Activated CD4-positive, alpha-beta memory T cell treated with anti-CD3 and anti-CD28 coated beads for 36 hours (primary cell): ENCODE results near the gene DAP3. TPM values are rescaled to one million over a fixed set of nuclear protein-coding genes. Genes with fewer than 3 reads are reported as not detected.
"Not testable (repeated sequence)": the region's sequence is repeated elsewhere in the genome, so short reads cannot be mapped to it uniquely, and the experiment has no call there.

Experiments used
- CTCF ChIA-PET: fragments of 350-600 bp; sonication (Branson Sonifier 250); formaldehyde crosslinking; loops from one replicate; lab custom pipeline; 2021; ENCODE audit warnings: antibody characterized with exemption, inconsistent platforms; lab: Charles Lee
- POLR2A ChIA-PET: fragments of 350-600 bp; sonication (Branson Sonifier 250); formaldehyde crosslinking; loops from one replicate; lab custom pipeline; 2021; ENCODE audit warnings: antibody characterized with exemption; lab: Charles Lee
- DNase-seq: peaks from one replicate; pipeline ENCODE4 v3.0.0-alpha.2; 2020
- H3K27ac Mint-ChIP-seq: one replicate; pipeline ENCODE4 v1.8.0; 2021; ENCODE audit warnings: mixed read lengths
- H3K27me3 Mint-ChIP-seq: one replicate; pipeline ENCODE4 v1.8.0; 2021; ENCODE audit warnings: mixed read lengths
- H3K36me3 Mint-ChIP-seq: one replicate; pipeline ENCODE4 v1.8.0; 2021; ENCODE audit warnings: mixed read lengths
- H3K4me1 Mint-ChIP-seq: one replicate; pipeline ENCODE4 v1.8.0; 2021; ENCODE audit warnings: low read depth, mixed read lengths
- H3K4me3 Mint-ChIP-seq: one replicate; pipeline ENCODE4 v1.8.0; 2021; ENCODE audit warnings: mild to moderate bottlenecking, mixed read lengths
- H3K9me3 Mint-ChIP-seq: one replicate; pipeline ENCODE4 v1.8.0; 2021; ENCODE audit warnings: mixed read lengths
- intact Hi-C: fragments of 100-400 bp; cut with micrococcal nuclease; formaldehyde crosslinking; loops from one replicate; pipeline ENCODE4 v1.15.1; 2023
- total RNA-seq, 2 experiments: library from RNA; stranded (reverse); gene quantifications; one replicate each; pipeline ENCODE4 v1.2.3, GENCODE V29; 2021

Gene DAP3
- total RNA-seq, 2 experiments from 2014 or later, result 142 to 145 TPM

GRCh38 chr1:155691992-155692528 is 3.2 kb downstream of the DAP3 start:
- peaks cover 32% of the 10 kb centered on the region for H3K36me3 Mint-ChIP-seq
- no peak overlapping the region for H3K4me3 Mint-ChIP-seq
- peaks cover 4% of the 10 kb centered on the region for H3K9me3 Mint-ChIP-seq
- H3K4me1 Mint-ChIP-seq, result peaks cover 55% of the 10 kb centered on the region
- no peak for DNase-seq
- POLR2A ChIA-PET, result no interaction called here
- intact Hi-C loops, result no loop called here
- CTCF ChIA-PET, result no interaction called here
- no peak overlapping the region for H3K27ac Mint-ChIP-seq
- no peaks in the 10 kb centered on the region for H3K27me3 Mint-ChIP-seq

DNA sequence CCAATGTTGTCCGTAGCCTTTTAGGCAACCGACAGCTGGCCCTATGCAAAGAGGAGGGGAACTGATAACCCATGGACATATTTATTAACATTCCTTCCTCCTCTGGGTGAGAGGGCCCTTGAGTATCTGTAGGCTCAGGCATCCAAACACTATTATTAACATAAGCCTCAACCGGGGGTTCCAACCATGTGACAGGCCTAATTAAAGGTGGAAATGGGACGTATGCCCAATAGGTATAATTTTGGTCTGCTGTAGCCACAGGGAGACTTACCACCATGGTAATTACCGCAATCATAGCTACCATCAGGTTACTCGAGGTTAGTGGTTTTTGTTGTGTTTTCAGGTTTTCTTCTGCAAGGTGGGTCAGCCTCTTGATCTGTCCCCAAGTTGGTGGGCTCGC is 5.3 kb downstream of the DAP3 start:
- intact Hi-C loops, result no loop called here
- Mint-ChIP-seq H3K9me3 (peaks cover 4% of the 10 kb centered on the region), H3K27ac (no peak overlapping the region), H3K27me3 (no peaks in the 10 kb centered on the region), H3K4me1 (peaks cover 59% of the 10 kb centered on the region), H3K36me3 (peaks cover 34% of the 10 kb centered on the region), H3K4me3 (no peak overlapping the region)
- DNase-seq, result no peak
- ChIA-PET CTCF (interaction anchor here (0.7 kb wide), 1 partner anchor 352 kb away, joined by 4 read pairs; no protein-coding TSS in a partner anchor), POLR2A (no interaction called here)

DNA sequence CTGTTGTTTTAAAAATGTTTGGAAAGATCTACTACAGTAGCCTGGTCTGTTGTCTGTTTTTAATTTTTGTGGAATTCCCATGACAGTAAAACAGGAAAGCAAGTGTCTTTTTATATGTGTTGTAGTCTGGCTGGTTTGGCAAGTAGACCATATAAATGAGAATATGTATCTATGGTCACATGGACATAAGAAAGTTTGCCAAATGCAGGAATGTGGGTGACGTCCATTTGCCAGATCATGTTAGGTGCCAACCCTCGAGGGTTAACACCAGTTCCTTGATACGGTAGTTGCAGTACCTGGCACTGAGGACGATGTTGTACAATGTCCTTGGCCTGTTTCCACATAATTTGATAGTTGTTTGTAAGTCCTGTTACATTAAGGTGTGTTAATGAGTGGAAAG is 6.2 kb downstream of the DAP3 start:
- Mint-ChIP-seq H3K9me3 (peaks cover 4% of the 10 kb centered on the region), H3K36me3 (peaks cover 31% of the 10 kb centered on the region), H3K4me1 (peaks cover 55% of the 10 kb centered on the region), H3K27me3 (no peaks in the 10 kb centered on the region), H3K27ac (no peak overlapping the region), H3K4me3 (no peak overlapping the region)
- no peak for DNase-seq
- ChIA-PET POLR2A (no interaction called here), CTCF (no interaction called here)
- intact Hi-C loops, result no loop called here

DNA sequence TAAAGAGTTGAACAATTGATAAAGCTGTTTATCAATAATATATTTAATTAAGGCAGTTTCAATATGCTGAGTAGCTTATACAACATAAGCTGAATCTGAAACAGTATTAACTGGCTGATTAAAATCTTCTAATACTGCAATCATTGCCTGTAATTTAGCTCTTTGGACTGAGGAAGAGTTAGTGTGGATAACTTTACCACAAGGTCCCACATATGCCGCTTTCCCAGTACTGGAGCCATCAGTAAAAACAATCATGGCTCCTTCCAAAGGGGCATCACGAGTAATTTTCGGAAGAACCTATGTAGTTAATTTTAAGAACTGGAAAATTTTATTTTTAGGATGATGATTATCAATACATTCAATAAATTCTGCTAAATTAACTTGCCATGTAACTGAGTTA is 6.7 kb downstream of the DAP3 start:
- no peak for DNase-seq
- intact Hi-C loops, result no loop called here
- no peaks in the 10 kb centered on the region for H3K27me3 Mint-ChIP-seq
- peaks cover 4% of the 10 kb centered on the region for H3K9me3 Mint-ChIP-seq
- CTCF ChIA-PET, result no interaction called here
- H3K4me1 Mint-ChIP-seq, result peaks cover 52% of the 10 kb centered on the region
- POLR2A ChIA-PET, result no interaction called here
- no peak overlapping the region for H3K27ac Mint-ChIP-seq
- no peak overlapping the region for H3K4me3 Mint-ChIP-seq
- H3K36me3 Mint-ChIP-seq, result peaks cover 29% of the 10 kb centered on the region

GRCh38 chr1:155696524-155696923 is 7.6 kb downstream of the DAP3 start:
- Mint-ChIP-seq H3K9me3 (peaks cover 4% of the 10 kb centered on the region), H3K27ac (no peak overlapping the region), H3K27me3 (no peaks in the 10 kb centered on the region), H3K4me1 (peaks cover 46% of the 10 kb centered on the region), H3K36me3 (peaks cover 23% of the 10 kb centered on the region), H3K4me3 (no peak overlapping the region)
- ChIA-PET CTCF (interaction anchor here (0.6 to 0.8 kb wide), 2 partner anchors 33 to 349 kb away, joined by 3 read pairs; no protein-coding TSS in a partner anchor), POLR2A (no interaction called here)
- no peak for DNase-seq
- intact Hi-C loops, result no loop called here

DNA sequence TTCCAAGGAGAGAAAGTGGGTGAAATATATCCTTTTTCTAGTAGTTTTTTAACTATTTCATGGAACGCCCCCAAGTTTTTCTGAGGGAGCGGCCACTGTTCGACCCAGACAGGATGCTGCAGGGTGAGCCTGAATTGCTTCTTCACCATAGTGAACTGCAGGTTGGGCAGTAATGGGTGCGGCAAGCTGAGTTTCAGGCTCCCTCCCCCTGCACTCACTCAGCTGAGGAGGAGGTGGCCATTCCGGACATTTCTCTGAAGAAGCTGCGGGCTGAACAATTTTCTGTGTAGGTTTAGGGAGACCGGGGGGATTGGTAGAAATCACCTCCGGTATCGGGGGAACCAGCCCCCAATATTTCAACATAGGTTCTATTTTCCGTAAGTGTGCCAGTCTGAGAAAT is 8.2 kb downstream of the DAP3 start:
- CTCF ChIA-PET, result interaction anchor here (0.8 kb wide), 1 partner anchor 32 kb away, joined by 3 read pairs; no protein-coding TSS in a partner anchor
- Mint-ChIP-seq H3K4me3 (no peak overlapping the region), H3K27ac (no peak overlapping the region), H3K36me3 (peaks cover 18% of the 10 kb centered on the region), H3K9me3 (no peaks in the 10 kb centered on the region), H3K27me3 (no peaks in the 10 kb centered on the region), H3K4me1 (peaks cover 41% of the 10 kb centered on the region)
- DNase-seq, result no peak
- intact Hi-C loops, result no loop called here
- POLR2A ChIA-PET, result no interaction called here

DNA sequence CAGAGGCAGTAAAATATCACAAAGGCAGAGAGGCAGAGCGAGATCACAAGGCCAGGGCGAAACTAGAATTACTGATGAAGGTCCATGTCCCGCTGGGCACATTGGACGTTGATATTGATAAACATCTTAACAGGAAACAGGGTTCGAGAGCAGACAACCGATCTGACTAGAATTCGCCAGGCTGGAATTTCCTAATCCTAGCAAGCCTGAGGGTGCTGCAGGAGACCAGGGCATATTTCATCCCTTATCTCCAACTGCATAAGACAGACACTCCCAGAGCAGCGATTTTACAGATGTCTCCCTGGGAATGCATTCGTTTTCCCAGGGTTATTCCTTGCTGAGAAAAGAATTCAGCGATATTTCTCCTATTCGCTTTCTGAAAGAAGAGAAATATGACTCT is 8.7 kb downstream of the DAP3 start:
- DNase-seq, intact Hi-C loops: not testable (repeated sequence)

DNA sequence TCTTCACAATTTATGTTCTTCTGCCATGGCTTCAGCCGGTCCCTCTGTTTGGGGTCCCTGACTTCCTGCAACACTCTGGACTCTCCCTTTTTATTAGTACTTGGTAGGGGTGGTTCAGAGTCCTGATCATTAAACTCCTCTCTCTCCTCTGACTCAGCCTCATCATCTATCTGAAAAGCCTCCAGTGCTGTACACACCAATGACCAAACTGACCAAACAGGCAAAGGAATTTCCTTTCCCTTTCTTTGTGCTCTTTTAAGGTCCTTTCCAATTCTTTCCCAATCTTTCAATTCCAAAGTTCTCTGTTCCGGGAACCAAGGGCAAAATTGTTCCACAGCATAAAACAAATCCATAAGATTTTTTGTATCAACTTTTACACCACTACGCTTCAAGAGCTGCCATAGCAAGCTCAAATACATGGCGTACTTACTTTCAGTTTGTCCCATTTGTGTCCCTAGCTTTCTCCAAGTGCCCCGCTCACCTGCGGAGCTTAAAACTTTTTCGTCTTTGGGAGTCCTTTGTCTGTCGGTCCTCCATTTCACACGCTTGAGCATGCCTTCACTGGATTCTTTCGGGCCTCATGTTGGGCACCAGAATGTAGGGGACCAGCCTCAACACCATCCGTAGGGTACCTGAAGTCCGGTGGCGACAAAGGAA is 9.6 kb downstream of the DAP3 start:
- H3K4me3 Mint-ChIP-seq, result no peak overlapping the region
- no peak overlapping the region for H3K27ac Mint-ChIP-seq
- intact Hi-C loops, result no loop called here
- no peaks in the 10 kb centered on the region for H3K27me3 Mint-ChIP-seq
- H3K36me3 Mint-ChIP-seq, result peaks cover 7% of the 10 kb centered on the region
- H3K4me1 Mint-ChIP-seq, result peaks cover 33% of the 10 kb centered on the region
- DNase-seq, result no peak
- H3K9me3 Mint-ChIP-seq, result no peaks in the 10 kb centered on the region
- ChIA-PET CTCF (no interaction called here), POLR2A (no interaction called here)

More for the DNA sequence above, 8.7 kb downstream of the DAP3 start:
- H3K27me3 Mint-ChIP-seq, H3K4me3 Mint-ChIP-seq, H3K9me3 Mint-ChIP-seq, CTCF ChIA-PET, H3K27ac Mint-ChIP-seq, POLR2A ChIA-PET: not testable (repeated sequence)
- peaks cover 37% of the 10 kb centered on the region for H3K4me1 Mint-ChIP-seq
- peaks cover 15% of the 10 kb centered on the region for H3K36me3 Mint-ChIP-seq

- H3K9me3 Mint-ChIP-seq, H3K36me3 Mint-ChIP-seq, DNase-seq, POLR2A ChIA-PET, H3K4me3 Mint-ChIP-seq, H3K27ac Mint-ChIP-seq, intact Hi-C loops, CTCF ChIA-PET, H3K27me3 Mint-ChIP-seq: not testable (repeated sequence)
- H3K4me1 Mint-ChIP-seq, result peaks cover 35% of the 10 kb centered on the region
Measured at GRCh38 chr1:155699062-155699461, 10.2 kb downstream of the DAP3 start.

DNA sequence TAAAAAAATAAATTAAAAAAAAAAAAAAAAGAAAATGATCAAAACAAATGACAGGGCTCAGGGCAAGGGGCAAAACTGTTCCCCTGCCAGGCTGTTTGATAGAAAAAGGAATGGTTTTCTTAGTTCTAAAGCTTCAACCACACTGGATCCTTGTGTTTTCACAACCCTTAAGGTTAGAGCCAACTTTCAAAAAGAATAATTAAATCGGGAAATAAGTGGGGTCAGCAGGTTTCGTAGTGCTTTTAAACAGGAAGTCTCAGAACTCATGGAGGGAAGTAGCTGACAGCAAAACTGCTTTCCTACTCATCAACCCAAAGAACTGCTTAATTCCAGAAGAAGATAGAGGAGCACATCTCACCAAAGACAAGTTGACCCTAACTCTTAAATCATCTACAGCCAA is 12.8 kb downstream of the DAP3 start:
- H3K27ac Mint-ChIP-seq, H3K9me3 Mint-ChIP-seq, H3K36me3 Mint-ChIP-seq, POLR2A ChIA-PET, H3K27me3 Mint-ChIP-seq, DNase-seq, H3K4me3 Mint-ChIP-seq, CTCF ChIA-PET, intact Hi-C loops: not testable (repeated sequence)
- H3K4me1 Mint-ChIP-seq, result peaks cover 21% of the 10 kb centered on the region

GRCh38 chr1:155703216-155703615 is 14.3 kb downstream of the DAP3 start:
- Mint-ChIP-seq H3K4me3 (no peak overlapping the region), H3K9me3 (no peaks in the 10 kb centered on the region), H3K36me3 (peaks cover 5% of the 10 kb centered on the region), H3K27me3 (no peaks in the 10 kb centered on the region), H3K27ac (no peak overlapping the region), H3K4me1 (peaks cover 22% of the 10 kb centered on the region)
- no peak for DNase-seq
- CTCF ChIA-PET, result no interaction called here
- POLR2A ChIA-PET, result no interaction called here
- intact Hi-C loops, result no loop called here

GRCh38 chr1:155704414-155704813 is 15.5 kb downstream of the DAP3 start:
- H3K9me3 Mint-ChIP-seq, H3K36me3 Mint-ChIP-seq, H3K4me3 Mint-ChIP-seq, H3K27me3 Mint-ChIP-seq, CTCF ChIA-PET, DNase-seq, H3K27ac Mint-ChIP-seq, intact Hi-C loops, POLR2A ChIA-PET: not testable (repeated sequence)
- peaks cover 23% of the 10 kb centered on the region for H3K4me1 Mint-ChIP-seq

DNA sequence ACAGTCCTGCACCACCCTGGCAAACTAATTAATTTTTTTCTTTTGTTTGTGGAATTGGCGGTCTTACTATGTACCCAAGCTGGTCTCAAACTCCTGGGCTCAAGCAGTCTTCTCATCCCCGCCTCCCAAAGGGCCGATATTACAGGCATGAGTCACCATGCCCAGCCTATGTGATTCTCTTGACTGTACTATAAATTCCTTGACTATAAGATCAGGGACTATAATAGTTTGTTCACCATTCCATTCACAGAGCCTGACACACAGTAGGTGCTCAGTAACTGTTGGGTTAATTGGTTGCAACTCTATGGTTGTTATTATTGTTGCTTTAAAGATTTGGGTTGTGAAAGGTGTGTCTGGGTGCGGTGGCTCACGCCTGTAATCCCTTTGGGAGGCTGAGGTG is 17.2 kb downstream of the DAP3 start:
- H3K4me1 Mint-ChIP-seq, result peaks cover 23% of the 10 kb centered on the region
- ChIA-PET POLR2A (no interaction called here), CTCF (no interaction called here)
- no peak overlapping the region for H3K27ac Mint-ChIP-seq
- peaks cover 12% of the 10 kb centered on the region for H3K36me3 Mint-ChIP-seq
- no peaks in the 10 kb centered on the region for H3K9me3 Mint-ChIP-seq
- DNase-seq, result no peak
- no peaks in the 10 kb centered on the region for H3K27me3 Mint-ChIP-seq
- H3K4me3 Mint-ChIP-seq, result no peak overlapping the region
- intact Hi-C loops, result no loop called here
